ENCODE results near the gene INS. TPM values are rescaled to one million over a fixed set of nuclear protein-coding genes. Genes with fewer than 3 reads are reported as not detected.

Gene INS
- total and polyA plus RNA-seq, 2 of the 13 experiments (the other 11 are each of a cell fraction or from before 2014, with no cell fraction given), result not detected

GRCh38 chr11:2135648-2136201 lies 25.3 kb downstream of the INS start (continued):
- TF ChIP-seq ZBTB4 (CRISPR knock-in tag; IDR thresholded peaks at IDR 0.05; ENCODE audit: borderline replicate concordance), result no peak
- TF ChIP-seq NR0B2 (CRISPR knock-in tag; IDR thresholded peaks at IDR 0.05), result no peak
- TF ChIP-seq ZC3H13 (CRISPR knock-in tag; IDR thresholded peaks at IDR 0.05), result no peak
- TF ChIP-seq ATAD3A (CRISPR knock-in tag; IDR thresholded peaks at IDR 0.05), result no peak
- TF ChIP-seq ZFY (CRISPR knock-in tag; IDR thresholded peaks at IDR 0.05), result peak; percentile 55
- peak; percentile 44; the same call in 1 of the 2 replicates for TF ChIP-seq ZNF281 (CRISPR knock-in tag; IDR thresholded peaks at IDR 0.05; ENCODE audit: borderline replicate concordance)
- TF ChIP-seq ZNF431 (CRISPR knock-in tag; IDR thresholded peaks at IDR 0.05; ENCODE audit: borderline replicate concordance, low read depth), result peak; percentile 59; the same call in 1 of the 2 replicates
- no peak for TF ChIP-seq ZNF232 (CRISPR knock-in tag; IDR thresholded peaks at IDR 0.05; ENCODE audit: borderline replicate concordance)
- TF ChIP-seq HOXA3 (CRISPR knock-in tag; IDR thresholded peaks at IDR 0.05), result peak; percentile 76; the same call in 1 of the 2 replicates
- TF ChIP-seq ATF5 (CRISPR knock-in tag; IDR thresholded peaks at IDR 0.05; ENCODE audit: low read depth), result no peak
- no peak for TF ChIP-seq MZF1 (CRISPR knock-in tag; IDR thresholded peaks at IDR 0.05; ENCODE audit: borderline replicate concordance)
- no peak for TF ChIP-seq EZH2 (conservative IDR thresholded peaks at IDR 0.05; ENCODE audit: low read depth, low read length)
- TF ChIP-seq PHF20 (CRISPR knock-in tag; IDR thresholded peaks at IDR 0.05), result no peak
- no peak for TF ChIP-seq POGK (CRISPR knock-in tag; conservative IDR thresholded peaks at IDR 0.05)
- no peak for TF ChIP-seq GATAD1 (CRISPR knock-in tag; IDR thresholded peaks at IDR 0.05)
- TF ChIP-seq ZNF607 (CRISPR knock-in tag; IDR thresholded peaks at IDR 0.05; ENCODE audit: borderline replicate concordance), result no peak
- TF ChIP-seq ZNF362 (CRISPR knock-in tag; IDR thresholded peaks at IDR 0.05; ENCODE audit: borderline replicate concordance), result no peak
- no peak for TF ChIP-seq NFE2L2 (IDR thresholded peaks at IDR 0.05; ENCODE audit: low read length)
- no peak for TF ChIP-seq REXO4 (CRISPR knock-in tag; IDR thresholded peaks at IDR 0.05; ENCODE audit: borderline replicate concordance)

Measured in HepG2 (cell line).